Brain pericyte (primary cell): Measurements from ENCODE around the gene SAMD8.
"Not testable (repeated sequence)": the region's sequence is repeated elsewhere in the genome, so short reads cannot be mapped to it uniquely, and the experiment has no call there.

Experiments used
- DNase-seq: peaks from one replicate; pipeline ENCODE4 v3.0.0-alpha.2; 2012; ENCODE audit warnings: low read depth, low spot score

Gene SAMD8

DNA sequence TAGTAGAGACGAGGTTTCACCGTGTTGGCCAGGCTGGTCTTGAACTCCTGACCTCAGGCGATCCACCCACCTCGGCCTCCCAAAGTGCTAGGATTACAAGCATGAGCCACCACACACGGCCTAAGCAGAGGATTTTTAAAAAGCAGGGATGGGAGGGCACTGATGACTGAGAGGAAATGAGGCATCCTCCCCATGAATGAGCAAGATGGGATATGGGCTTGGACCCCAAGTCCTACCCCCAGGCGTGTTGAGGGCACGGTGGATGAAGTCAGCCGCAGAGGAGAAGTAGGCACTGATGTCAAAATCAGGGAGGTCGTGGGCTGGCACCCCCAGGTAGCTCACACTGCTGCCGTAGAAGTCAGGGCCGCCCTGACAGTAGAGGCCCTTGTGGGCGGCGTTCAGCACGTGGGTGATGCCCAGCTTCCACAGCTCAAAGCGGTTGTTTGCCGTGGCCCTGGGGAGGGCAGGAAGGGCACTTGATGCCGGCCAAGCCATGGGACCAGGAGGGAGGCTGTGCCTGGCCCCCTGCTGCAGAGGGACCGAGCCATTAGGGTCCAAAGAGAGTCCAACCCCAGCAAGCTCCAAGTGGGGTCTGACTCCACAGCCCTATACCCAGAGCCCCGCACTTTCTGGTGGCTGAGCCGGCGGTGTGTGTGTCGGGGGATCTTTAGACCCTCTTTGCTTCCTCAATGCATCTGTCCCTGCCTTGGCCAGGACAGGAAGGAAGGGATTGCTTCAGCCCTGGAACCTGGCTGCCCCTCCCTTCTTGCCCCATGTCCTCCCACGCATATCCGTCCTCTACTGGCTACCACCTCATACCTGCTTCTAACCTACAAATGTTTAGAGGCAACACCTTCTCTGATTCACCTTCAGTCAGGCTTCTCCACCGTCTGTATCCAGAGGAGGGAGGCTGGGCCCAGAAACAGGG, 3.4 kb upstream of the SAMD8 start:
- DNase-seq, result no peak

DNA sequence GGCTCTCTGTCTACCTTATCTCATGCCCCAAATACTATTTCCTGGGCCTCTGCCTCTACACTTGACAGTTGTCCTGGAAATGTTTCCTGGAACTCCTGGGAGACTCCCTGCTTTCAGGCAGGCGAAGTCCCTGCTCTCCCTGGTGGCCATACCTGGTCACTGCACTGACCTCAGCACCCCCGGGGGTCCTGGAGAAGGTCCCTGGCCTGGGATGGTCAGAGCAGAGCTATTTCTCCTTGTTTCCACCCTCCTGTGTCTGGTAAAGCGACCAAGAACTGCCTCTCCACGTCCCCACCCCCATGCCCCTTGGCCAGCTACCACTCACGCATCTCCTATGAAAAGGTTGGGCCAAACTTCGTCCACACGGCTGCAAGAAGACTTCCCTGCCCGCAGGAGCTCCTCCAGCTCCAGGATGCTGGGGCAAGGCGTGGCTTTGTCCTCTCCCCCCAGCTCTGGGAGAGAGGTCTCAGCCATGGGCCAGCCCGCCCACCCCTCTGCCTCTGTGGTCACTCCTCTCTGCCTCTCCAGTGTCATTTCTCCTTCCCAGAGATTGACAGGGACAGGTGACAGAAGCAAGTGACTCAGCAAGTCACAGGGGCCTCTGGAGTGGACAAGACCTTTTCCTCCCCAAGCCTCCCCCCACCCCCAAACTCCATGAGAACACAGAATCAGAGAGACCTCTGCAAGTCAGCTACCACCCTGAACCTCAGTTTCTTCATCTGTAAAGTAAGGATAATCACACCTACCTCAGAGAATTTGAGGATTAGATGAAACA, 2.6 kb upstream of the SAMD8 start:
- DNase-seq, result no peak

DNA sequence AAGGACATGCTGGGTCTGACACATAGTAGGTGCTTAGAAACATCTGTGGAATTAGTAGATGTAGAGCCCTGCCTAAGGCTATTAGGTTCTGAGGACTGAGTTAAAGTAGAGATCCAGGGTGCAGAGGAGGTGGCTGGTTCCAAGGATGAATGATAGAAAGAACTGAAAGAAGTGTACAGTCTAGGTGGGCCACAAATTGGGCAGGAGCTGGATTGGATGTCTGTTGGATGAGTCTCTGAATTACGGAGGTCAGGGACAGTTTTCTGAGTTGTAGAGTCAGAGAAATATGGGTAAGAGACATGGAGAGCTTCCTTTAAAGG, 2.0 kb upstream of the SAMD8 start:
- no peak for DNase-seq

DNA sequence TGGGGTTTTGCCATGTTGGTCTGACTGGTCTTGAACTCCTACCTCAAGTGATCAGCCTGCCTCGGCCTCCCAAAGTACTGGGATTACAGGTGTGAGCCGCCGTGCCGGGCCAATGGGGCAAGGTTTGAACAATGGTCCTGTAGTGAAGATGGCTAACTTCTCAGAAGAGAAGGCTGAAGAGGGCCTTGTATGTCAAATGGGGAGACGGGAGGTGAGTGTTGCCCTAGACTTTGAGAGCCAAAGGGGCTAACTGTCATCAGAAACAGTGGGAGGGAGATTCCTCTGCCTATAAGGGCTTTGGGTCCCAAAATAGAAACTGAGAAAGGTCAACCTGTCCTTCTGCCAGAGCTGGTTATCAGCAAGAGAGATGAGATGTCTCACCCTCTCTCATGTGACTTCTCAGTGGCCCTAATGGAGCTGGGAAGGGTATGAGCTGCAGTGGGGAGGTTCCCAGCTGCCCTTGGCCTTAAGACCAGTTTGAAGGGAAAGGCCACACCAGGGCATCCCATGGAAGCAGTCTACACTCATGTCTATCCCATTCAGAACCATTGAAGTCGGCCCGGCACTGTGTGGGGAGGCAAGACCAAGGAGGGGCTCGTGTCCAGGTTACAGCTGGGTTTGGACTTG, 1.3 kb upstream of the SAMD8 start:
- DNase-seq, result no peak

DNA sequence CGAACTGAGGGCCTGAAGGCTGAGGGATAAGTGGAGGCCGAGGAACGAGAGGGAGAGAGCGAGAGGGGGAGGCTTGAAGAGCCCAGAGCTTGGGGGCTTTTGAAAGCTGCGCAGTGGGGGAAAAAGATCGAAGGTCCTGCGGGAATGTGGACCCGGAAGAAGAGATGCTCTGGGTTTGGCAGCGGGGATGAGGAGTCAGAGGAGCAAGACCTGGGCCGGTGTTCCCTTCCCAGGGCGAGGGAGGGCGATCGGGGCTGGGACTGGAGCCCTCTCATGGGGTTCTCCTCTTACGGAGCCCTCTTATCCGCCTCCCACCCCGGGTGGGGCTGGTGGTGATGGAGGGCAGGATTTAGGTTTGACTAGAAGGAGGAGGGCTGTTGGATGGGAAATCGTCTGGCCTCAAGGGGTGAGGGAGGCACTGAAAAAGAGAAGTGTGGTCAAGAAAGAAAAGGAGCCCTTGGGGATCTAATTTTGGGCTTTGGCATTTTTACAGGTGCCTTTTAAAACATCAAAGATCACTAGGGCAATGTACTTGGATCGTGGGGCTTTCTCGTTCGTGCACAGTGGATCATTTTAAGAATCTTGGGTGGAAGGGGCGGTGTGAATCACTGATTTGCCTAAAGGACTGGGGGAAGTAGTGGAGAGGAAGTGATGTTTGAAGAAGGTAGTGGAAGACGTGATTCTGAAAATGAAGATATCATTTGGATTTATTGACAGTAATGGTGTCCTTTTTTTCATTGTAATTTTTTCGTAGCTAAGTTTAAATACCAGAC, 637 bp downstream of the SAMD8 start:
- DNase-seq, result no peak

DNA sequence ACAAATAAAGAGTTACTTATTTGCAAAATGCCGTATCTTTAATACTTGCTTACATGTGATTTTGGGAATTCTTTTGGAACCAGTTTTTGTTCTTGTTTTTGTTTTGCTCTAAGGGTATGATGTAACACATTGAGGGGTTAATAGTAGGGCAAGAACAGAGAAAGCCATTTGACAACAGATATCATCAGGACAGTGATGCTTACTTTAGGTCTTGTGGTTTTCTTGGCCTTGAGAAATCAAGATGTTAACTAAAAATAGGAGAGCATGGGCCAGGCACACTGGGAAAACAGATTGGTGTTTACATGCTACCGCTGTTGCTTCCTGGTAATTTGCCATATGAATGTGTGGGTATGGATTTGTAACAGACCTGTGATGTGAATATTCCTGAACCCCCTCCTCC, 3.7 kb downstream of the SAMD8 start:
- no peak for DNase-seq

DNA sequence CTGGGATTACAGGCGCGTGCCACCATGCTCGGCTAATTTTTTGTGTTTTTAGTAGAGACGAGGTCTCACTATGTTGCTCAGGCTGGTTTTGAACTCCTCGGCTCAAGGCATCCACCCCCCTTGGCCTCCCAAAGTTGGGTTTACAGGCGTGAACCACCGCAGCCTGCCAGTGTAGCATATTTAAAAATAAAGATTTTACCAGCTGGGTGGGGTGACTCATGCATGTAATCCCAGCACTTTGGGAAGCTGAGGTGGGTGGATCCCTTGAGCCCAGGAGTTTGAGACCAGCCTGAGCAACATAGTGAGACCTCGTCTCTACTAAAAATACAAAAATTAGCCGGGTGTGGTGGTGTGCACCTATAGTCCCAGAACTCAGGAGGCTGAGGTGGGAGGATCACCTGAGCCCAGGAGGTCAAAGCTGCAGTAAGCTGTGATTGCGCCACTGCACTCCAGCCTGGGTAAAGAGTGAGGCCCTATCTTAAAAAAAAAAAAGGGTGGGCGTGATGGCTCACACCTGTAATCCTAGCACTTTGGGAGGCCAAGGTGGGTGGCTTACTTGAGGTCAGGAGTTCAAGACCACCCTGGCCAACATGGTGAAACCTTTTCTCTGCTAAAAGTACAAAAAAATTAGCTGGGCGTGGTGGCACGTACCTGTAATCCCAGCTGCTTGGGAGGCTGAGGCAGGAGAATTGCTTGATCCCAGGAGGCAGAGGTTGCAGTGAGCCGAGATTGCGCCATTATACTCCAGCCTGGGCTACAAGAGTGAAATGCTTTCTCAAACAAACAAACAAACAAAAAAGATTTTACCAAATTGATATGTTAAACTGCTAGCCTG, 5.7 kb downstream of the SAMD8 start:
- not testable (repeated sequence) for DNase-seq

DNA sequence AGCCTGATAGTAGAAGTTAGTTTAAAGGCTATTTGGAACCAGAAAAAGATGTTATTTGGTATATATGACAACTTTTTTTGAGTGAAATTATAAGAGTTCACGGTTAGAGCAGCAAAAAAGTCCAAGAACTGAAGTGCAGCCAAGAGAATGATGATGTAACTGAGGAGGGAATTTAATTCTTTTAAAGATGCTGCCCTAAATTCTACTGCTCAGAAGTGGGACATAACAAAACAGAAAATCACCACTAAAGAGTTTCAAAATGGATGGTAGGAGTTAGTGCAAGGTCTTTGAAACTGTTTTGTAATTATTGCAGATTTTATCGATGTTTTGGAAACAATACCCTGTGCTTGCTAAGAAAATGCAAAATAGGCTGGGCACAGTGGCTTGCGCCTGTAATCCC, 6.5 kb downstream of the SAMD8 start:
- no peak for DNase-seq

DNA sequence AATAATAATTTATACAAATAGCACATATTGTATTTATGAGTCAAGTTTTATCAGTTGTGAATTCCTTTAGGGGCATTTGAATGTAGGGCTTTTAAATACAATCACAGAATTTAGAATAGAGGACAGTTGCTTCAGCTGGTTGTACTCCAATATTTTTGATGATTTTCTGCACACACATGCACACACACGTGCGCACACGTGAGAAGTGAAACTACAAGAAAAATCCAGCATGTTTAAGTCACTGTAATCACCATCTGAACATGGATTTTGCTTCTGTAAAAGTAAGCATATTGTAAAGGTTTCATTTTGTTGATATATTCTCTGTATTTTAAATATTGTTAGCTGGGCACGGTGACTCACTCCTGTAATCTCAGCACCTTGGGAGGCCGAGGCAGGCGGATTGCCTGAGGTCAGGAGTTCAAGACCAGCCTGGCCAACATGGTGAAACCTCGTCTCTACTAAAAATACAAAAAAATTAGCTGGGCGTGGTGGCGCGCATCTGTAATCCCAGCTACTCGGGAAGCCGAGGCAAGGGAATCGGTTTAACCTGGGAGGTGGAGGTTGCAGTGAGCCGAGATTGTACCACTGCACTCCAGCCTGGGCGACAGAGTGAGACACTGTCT, 8.1 kb downstream of the SAMD8 start:
- not testable (repeated sequence) for DNase-seq

DNA sequence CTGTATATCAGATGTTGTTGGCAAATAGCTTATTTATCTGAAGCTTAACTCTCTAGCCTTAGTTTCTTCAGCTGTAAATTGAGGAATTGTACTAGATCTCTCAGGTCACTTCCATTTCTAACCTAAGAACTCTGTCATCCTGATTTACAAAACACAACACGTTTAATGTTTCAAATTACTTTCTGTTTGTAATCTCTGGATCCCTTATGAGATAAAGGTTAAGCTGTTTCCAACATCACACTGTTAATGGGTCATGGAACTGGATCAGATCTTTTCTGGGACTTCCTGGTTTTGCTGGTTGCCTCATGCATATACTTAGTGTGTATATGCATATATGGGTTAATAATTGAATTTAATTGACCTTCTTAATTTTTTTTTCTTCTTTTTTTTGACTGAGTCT, 9.9 kb downstream of the SAMD8 start:
- DNase-seq, result no peak

DNA sequence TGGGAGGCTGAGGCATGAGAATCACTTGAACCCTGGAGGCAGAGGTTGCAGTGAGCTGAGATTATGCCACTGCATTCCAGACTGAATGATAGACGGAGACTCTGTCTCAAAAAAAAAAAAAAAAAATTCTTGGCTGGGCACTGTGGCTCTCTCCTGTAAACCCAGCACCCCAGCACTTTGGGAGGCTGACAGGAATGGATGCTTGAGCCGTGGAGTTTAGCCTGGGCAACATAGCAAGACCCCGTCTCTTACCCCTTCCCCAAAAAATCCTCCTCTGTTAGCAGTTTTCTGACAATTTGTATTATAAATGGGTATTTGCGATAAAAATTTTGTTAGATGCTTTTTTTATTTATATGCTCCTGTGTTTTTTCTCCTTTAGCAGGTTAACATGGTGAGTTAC, 11.0 kb downstream of the SAMD8 start:
- DNase-seq, result no peak

DNA sequence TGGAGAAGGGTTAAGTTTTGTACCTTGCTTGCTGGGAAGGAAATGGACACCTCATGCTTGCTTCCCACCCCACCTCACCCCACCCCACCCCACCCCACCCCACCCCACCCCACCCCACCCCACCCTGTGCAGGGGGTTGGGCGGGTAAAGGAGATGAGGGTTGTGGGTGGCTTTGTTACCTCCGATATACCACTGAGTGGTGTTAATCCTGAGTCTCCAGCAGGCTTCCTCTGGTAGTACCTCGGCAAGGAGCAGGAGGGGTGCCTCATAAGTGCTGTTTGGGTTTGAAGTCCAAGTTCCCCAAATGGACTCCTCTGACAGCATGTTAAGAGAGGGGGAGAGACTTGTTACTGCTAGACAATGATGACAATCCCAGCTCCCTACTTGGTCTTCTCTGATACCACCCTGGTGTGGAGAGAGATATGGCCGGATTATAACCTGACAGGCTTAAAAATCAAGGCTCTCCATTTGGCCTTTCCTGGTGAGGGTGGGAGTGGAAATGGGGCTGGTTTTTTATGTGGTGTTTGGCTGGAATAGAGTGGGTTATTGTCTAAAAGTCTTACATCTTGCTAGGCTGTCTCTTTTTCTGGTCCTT, 11.7 kb downstream of the SAMD8 start:
- no peak for DNase-seq

DNA sequence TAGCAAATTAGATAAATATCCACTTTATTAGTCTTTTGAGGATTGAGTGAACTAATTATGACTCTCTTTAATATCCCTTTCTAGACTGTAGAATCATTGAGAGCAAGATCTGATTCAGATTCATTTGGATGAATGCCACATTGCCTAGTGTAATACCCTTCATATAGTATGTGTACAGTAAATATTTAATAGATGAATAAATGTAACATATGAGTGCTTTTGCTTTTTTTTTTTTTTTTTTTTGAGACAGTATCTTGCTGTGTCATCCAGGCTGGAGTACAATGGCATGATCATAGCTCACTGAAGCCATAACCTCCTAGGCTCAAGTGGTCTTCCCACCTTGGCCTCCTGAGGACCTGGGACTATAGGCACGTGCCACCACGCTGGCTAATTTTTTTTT, 14.8 kb downstream of the SAMD8 start:
- no peak for DNase-seq

DNA sequence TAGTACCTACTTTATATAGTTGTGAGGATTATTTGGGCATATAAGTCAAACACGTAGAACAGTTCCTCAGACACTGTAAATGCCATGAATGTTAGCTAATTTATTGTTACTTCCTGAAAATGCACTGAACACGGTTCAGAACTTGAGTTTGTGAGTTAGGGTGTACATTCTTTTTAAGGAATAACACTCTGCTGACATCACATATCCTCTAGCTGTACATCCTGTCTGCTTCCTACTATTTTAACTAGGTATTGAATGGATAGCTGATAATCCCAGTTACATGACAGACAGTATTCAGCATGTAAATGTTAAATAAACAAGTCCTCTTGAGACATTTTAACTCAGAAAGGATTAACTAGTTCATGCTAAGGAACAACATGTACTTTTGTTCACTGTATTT, 16.0 kb downstream of the SAMD8 start:
- DNase-seq, result no peak

DNA sequence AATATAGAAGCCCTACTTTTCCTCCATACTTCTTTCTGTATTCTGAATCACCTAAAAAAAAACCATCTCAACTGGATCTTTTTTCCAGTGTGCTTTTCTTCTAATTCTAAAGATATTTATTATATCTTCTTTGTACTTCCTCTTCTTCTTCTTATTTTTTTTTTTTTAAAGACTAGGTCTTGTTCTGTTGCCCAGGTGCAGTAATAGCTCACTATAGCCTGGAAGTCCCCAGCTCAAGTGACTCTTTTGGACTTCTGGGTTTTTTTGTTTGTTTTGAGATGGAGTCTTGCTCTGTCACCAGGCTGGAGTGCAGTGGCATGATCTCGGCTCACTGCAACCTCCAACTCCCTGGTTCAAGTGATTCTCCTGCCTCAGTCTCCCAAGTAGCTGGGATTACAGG, 17.5 kb downstream of the SAMD8 start:
- not testable (repeated sequence) for DNase-seq

DNA sequence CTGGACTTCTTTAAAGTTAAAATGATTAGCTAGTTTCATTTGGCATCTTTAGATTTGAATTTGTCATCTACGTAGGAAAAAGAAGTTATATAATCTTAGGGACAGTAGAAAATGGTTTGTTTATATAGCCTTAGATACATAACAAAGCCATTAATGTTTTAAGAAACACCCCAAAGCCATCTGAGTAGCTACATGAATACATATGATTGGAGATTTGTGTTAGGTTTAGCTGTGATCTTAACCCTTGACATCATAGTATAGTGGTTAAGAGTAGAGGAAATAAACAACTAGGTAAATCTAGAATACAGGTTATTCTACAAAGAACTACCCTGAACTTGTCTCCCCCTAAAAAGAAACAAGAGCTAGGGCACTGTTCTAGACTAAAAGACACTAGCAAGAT, 18.1 kb downstream of the SAMD8 start:
- DNase-seq, result no peak

DNA sequence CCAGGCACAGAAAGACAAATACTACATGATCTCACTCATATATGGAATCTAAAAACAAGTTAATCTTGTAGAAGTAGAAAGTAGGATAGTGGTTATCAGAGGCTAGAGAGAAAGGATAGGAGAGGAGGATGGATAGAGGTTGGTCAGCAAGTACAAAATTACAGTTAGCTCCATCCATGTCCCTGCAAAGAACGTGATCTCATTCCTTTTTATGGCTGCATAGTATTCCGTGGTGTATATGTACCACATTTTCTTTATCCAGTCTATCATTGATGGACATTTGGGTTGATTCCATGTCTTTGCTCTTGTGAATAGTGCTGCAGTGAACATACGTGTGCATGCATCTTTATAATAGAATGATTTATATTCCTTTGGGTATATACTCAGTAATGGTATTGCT, 22.2 kb downstream of the SAMD8 start:
- not testable (repeated sequence) for DNase-seq

DNA sequence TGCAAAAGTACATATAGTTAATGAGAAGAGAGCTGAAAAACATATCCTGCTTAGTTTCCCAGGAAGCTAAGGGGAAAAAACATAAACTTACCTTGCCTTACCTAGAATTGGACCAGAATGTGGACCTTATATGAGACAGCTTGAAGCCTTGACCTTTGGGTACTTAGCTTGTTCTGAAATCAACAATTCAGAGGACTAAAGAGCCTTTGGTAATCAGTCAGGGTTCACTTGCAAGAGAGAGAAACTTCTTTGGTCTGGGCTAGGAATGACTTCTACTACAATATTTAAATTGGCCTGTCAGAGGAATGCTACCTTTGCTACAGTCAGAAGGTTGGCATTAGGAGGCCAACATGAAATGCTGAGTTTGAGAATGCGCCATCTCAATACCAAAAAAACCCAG, 24.9 kb downstream of the SAMD8 start:
- no peak for DNase-seq

DNA sequence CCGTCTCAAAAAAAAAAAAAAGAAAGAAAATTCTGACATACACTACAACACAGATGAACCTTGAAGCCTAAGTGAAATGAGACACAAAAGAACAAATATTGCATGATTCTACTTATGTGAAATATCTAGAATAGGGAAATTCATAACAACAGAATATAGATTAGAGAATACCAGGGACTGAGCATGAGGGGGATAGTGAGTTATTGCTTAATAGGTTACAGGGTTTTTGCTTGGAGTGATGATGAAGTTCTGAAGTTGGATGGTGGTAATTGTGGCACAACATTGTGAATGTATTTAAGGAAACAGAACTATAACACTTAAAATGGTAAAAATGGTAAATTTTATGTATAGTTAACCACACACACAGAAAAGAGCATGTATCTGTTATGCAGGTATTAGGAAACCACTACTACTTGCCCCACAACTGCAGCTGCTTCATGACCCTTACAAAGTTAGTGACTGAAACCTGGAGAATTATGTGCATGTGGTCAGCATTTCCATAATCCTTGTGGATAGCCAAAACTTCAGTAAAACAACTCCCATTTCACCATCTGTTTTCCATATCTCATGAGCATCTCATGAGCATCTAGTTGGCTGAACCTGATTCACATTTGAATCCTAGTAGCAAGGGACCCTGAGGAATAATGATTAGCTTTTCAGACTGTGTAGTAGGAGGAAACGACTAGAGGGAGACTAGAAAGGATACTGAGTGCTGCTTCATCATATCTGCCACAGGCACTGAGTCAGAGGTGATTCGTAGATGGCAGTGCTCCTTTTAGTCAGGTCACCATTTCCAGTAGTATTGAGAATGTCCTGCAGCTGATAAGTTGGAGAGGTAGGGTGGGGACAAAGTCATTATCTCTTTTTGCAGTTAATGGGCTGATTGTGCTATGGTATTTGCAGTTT, 26.3 kb downstream of the SAMD8 start:
- no peak for DNase-seq
